ENCODE measurements around the gene ZNF804B. TPM values are rescaled to one million over a fixed set of nuclear protein-coding genes. Genes with fewer than 3 reads are reported as not detected.
A peak's percentile ranks its signal among the peaks of the same experiment; 100 is the strongest.

Gene ZNF804B
- total and polyA plus RNA-seq, 4 donors: not detected

- Histone ChIP-seq H3K4me1 (ENCODE audit: control insufficient read depth in 4 of 4, insufficient read depth in 4 of 4, low read length in 3 of 4) (peaks cover 0 to 4% (median 0%) of the 10 kb centered on the region in 4 donors), H3K4me3 (ENCODE audit: low read depth in 1 of 3, low read length in 3 of 3) (peak overlapping the region in 2 of 3 donors; percentile 13 to 29), H3K36me3 (ENCODE audit: control insufficient read depth in 4 of 4, insufficient read depth in 3 of 4, low read depth in 1 of 4, low read length in 3 of 4) (no peaks in the 10 kb centered on the region), H3K27me3 (ENCODE audit: control insufficient read depth in 4 of 4, insufficient read depth in 4 of 4, low read length in 3 of 4) (no peaks in the 10 kb centered on the region), H3K9me3 (ENCODE audit: control insufficient read depth in 4 of 4, low read length in 3 of 4) (no peaks in the 10 kb centered on the region), H3K9ac (ENCODE audit: low read depth in 1 of 2, low read length in 2 of 2) (no peak overlapping the region), H3K27ac (ENCODE audit: low read depth in 1 of 2, low read length in 2 of 2) (no peak overlapping the region)
- TF ChIP-seq ZBTB33 (IDR thresholded peaks at IDR 0.05): no peak
- no peak for TF ChIP-seq FOXA2 (IDR thresholded peaks at IDR 0.05)
- TF ChIP-seq SP1 (IDR thresholded peaks at IDR 0.05): no peak
- TF ChIP-seq HNF4A (conservative IDR thresholded peaks at IDR 0.05): no peak
- TF ChIP-seq HNF4G (IDR thresholded peaks at IDR 0.05): no peak
- no peak for TF ChIP-seq YY1 (IDR thresholded peaks at IDR 0.05)
- WGBS: 43% methylated on average over 4 of the region's 4 CpGs
- no peak for DNase-seq (ENCODE audit: low spot score)
These were observed 243.8 kb downstream of the ZNF804B start for GRCh38 chr7:89002981-89003956.

GRCh38 chr7:89012016-89012415 lies 252.5 kb downstream of the ZNF804B start:
- WGBS: 90% methylated on average over 5 of the region's 5 CpGs
- Histone ChIP-seq H3K4me3 (ENCODE audit: low read depth in 1 of 3, low read length in 3 of 3) (no peak overlapping the region), H3K36me3 (ENCODE audit: control insufficient read depth in 4 of 4, insufficient read depth in 3 of 4, low read depth in 1 of 4, low read length in 3 of 4) (no peaks in the 10 kb centered on the region), H3K4me1 (ENCODE audit: control insufficient read depth in 4 of 4, insufficient read depth in 4 of 4, low read length in 3 of 4) (no peaks in the 10 kb centered on the region), H3K27ac (ENCODE audit: low read depth in 1 of 2, low read length in 2 of 2) (no peak overlapping the region), H3K9ac (ENCODE audit: low read depth in 1 of 2, low read length in 2 of 2) (no peak overlapping the region), H3K27me3 (ENCODE audit: control insufficient read depth in 4 of 4, insufficient read depth in 4 of 4, low read length in 3 of 4) (no peaks in the 10 kb centered on the region), H3K9me3 (ENCODE audit: control insufficient read depth in 4 of 4, low read length in 3 of 4) (no peaks in the 10 kb centered on the region)
- no peak for DNase-seq (ENCODE audit: low spot score)
- TF ChIP-seq ZBTB33 (IDR thresholded peaks at IDR 0.05): no peak
- TF ChIP-seq RXRA (IDR thresholded peaks at IDR 0.05): no peak
- no peak for TF ChIP-seq GABPA (IDR thresholded peaks at IDR 0.05 in 1 of 2, conservative IDR thresholded peaks at IDR 0.05 in 1 of 2)
- no peak for TF ChIP-seq FOXA1 (IDR thresholded peaks at IDR 0.05)
- no peak for TF ChIP-seq JUND (IDR thresholded peaks at IDR 0.05)
- TF ChIP-seq HNF4G (IDR thresholded peaks at IDR 0.05): no peak
- no peak for TF ChIP-seq NR2F2 (IDR thresholded peaks at IDR 0.05)
- TF ChIP-seq CTCF (IDR thresholded peaks at IDR 0.05; ENCODE audit: low read depth, low read length, missing input control): no peak
- TF ChIP-seq ATF3 (IDR thresholded peaks at IDR 0.05): no peak
- TF ChIP-seq SP1 (IDR thresholded peaks at IDR 0.05): no peak
- TF ChIP-seq REST (IDR thresholded peaks at IDR 0.05): no peak
- no peak for TF ChIP-seq YY1 (IDR thresholded peaks at IDR 0.05)
- TF ChIP-seq FOXA2 (IDR thresholded peaks at IDR 0.05): no peak
- no peak for TF ChIP-seq TAF1 (conservative IDR thresholded peaks at IDR 0.05)

All from liver (tissue), 9 donors.